ENCODE measurements around the gene PACS1. TPM values are rescaled to one million over a fixed set of nuclear protein-coding genes. Genes with fewer than 3 reads are reported as not detected.

PACS1 gene
- total RNA-seq, 1 donor from 2014 or later, result 86.9 TPM

GRCh38 chr11:66267379-66268243 is 197.5 kb downstream of the PACS1 start:
- no peak for TF ChIP-seq EZH2 (IDR thresholded peaks at IDR 0.05; ENCODE audit: insufficient read depth, low read length)
- TF ChIP-seq, protein P1, sequence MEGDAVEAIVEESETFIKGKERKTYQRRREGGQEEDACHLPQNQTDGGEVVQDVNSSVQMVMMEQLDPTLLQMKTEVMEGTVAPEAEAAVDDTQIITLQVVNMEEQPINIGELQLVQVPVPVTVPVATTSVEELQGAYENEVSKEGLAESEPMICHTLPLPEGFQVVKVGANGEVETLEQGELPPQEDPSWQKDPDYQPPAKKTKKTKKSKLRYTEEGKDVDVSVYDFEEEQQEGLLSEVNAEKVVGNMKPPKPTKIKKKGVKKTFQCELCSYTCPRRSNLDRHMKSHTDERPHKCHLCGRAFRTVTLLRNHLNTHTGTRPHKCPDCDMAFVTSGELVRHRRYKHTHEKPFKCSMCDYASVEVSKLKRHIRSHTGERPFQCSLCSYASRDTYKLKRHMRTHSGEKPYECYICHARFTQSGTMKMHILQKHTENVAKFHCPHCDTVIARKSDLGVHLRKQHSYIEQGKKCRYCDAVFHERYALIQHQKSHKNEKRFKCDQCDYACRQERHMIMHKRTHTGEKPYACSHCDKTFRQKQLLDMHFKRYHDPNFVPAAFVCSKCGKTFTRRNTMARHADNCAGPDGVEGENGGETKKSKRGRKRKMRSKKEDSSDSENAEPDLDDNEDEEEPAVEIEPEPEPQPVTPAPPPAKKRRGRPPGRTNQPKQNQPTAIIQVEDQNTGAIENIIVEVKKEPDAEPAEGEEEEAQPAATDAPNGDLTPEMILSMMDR (IDR thresholded peaks at IDR 0.05; ENCODE audit: insufficient read depth, low read depth, low read length), result no peak
- Mint-ChIP-seq H3K4me1 (ENCODE audit: low read depth, unreplicated experiment) (peaks cover 7% of the 10 kb centered on the region), H3K27ac (ENCODE audit: unreplicated experiment) (peak overlapping the region; percentile 93), H3K9me3 (ENCODE audit: unreplicated experiment) (no peaks in the 10 kb centered on the region), H3K27me3 (ENCODE audit: low read depth, unreplicated experiment) (no peaks in the 10 kb centered on the region), H3K4me3 (ENCODE audit: unreplicated experiment) (peak overlapping the region; percentile 92), H3K36me3 (ENCODE audit: low read depth, unreplicated experiment) (peaks cover 19% of the 10 kb centered on the region)
- H3K9me3 ChIP-seq (ENCODE audit: insufficient read depth, low read depth, low read length), result no peaks in the 10 kb centered on the region
- H3K4me2 ChIP-seq (ENCODE audit: low read length), result peak overlapping the region; percentile 88
- peaks cover 21% of the 10 kb centered on the region for H3K4me1 ChIP-seq (ENCODE audit: insufficient read depth, low read length)
- H2AFZ ChIP-seq (ENCODE audit: low read depth, low read length), result peak overlapping the region; percentile 24
- peak overlapping the region; percentile 96 for H3K9ac ChIP-seq (ENCODE audit: low read length)
- peaks cover 53% of the 10 kb centered on the region for H4K20me1 ChIP-seq (ENCODE audit: insufficient read depth, low read length)
- H3K27me3 ChIP-seq (ENCODE audit: insufficient read depth, low read length), result no peaks in the 10 kb centered on the region
- peaks cover 32% of the 10 kb centered on the region for H3K79me2 ChIP-seq (ENCODE audit: insufficient read depth, low read length)
- peak overlapping the region; percentile 90 for H3K4me3 ChIP-seq (ENCODE audit: insufficient read depth, low read depth, low read length)
- peak overlapping the region; percentile 82 for H3K27ac ChIP-seq (ENCODE audit: low read depth, low read length)
- H3K36me3 ChIP-seq (ENCODE audit: insufficient read depth, low read length), result peaks cover 14% of the 10 kb centered on the region
- DNase-seq (ENCODE audit: low read depth) (peak; percentile 64), FAIRE-seq (no peak)

DNA sequence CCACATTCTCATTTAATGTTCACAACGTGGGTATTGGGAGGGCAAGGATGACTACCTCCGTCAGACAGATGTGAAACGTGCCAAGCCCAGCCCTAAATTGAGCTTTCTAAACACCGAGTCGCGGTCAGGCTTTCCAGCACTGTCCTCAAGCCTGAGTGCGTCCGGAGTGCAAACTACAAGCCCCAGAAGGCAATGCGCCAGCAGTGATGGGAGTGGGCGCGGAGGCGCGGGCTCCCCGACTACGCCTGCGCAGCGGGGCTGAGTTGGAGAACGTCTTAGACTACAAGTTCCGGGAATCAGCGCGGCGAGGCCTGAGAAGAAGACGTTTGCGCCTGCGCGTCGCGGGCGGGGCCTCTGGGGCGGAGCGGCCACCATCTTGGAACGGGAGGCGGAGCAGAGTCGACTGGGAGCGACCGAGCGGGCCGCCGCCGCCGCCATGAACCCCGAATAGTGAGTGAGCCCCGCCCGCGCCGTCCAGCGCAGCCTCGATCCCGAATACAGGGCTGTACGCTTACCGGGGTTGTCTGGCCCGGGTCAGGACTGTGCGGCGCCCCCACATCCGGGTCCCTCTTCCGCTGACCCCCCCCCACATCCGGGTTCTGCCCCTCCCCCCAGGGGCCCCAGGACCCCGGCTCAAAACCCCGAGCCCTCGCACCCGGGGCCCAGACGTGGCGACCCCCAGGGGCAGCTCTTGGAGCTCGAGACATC is 198.3 kb downstream of the PACS1 start, which contains the start of gene RAB1B:
TSS of gene RAB1B (plus strand) at position 396 of the 708 bp plus-strand sequence. CDS start at position 437, 41 bp downstream.
- H3K36me3 ChIP-seq (ENCODE audit: insufficient read depth, low read length), result peaks cover 20% of the 10 kb centered on the region
- Mint-ChIP-seq H3K27me3 (ENCODE audit: low read depth, unreplicated experiment) (no peaks in the 10 kb centered on the region), H3K4me1 (ENCODE audit: low read depth, unreplicated experiment) (peaks cover 9% of the 10 kb centered on the region), H3K4me3 (ENCODE audit: unreplicated experiment) (peak within 1 kb of the TSS; percentile 92), H3K36me3 (ENCODE audit: low read depth, unreplicated experiment) (peaks cover 23% of the 10 kb centered on the region), H3K9me3 (ENCODE audit: unreplicated experiment) (no peaks in the 10 kb centered on the region), H3K27ac (ENCODE audit: unreplicated experiment) (peak within 1 kb of the TSS; percentile 93)
- H2AFZ ChIP-seq (ENCODE audit: low read depth, low read length), result peak within 1 kb of the TSS; percentile 57
- H3K4me3 ChIP-seq (ENCODE audit: insufficient read depth, low read depth, low read length), result peak within 1 kb of the TSS; percentile 90
- H3K4me1 ChIP-seq (ENCODE audit: insufficient read depth, low read length), result peaks cover 21% of the 10 kb centered on the region
- peaks cover 35% of the 10 kb centered on the region for H3K79me2 ChIP-seq (ENCODE audit: insufficient read depth, low read length)
- peak; percentile 91 for DNase-seq (ENCODE audit: low read depth)
- FAIRE-seq, result peak; percentile 76
- H3K27ac ChIP-seq (ENCODE audit: low read depth, low read length), result peak within 1 kb of the TSS; percentile 83
- H3K9ac ChIP-seq (ENCODE audit: low read length), result peak within 1 kb of the TSS; percentile 96
- H3K27me3 ChIP-seq (ENCODE audit: insufficient read depth, low read length), result no peaks in the 10 kb centered on the region
- no peaks in the 10 kb centered on the region for H3K9me3 ChIP-seq (ENCODE audit: insufficient read depth, low read depth, low read length)
- H4K20me1 ChIP-seq (ENCODE audit: insufficient read depth, low read length), result peaks cover 51% of the 10 kb centered on the region
- TF ChIP-seq, protein P1 (IDR thresholded peaks at IDR 0.05; ENCODE audit: insufficient read depth, low read depth, low read length), result no peak
- TF ChIP-seq EZH2 (IDR thresholded peaks at IDR 0.05; ENCODE audit: insufficient read depth, low read length), result no peak
- peak within 1 kb of the TSS; percentile 88 for H3K4me2 ChIP-seq (ENCODE audit: low read length)

Data from astrocyte (in vitro differentiated cells and primary cell).